K562 (cell line): ENCODE results near the gene MAP2.

Experiments used
- ARID2 ChIP-seq: fragments of 450-650 bp; IDR thresholded peaks from 2 replicates; pipeline ENCODE4 v1.6.1; 2017; ENCODE audit warnings: antibody characterized with exemption, mild to moderate bottlenecking
- ATF7 ChIP-seq: fragments of 450-650 bp; IDR thresholded peaks from 2 replicates; pipeline ENCODE4 v1.7.1; 2014; ENCODE audit warnings: mild to moderate bottlenecking, moderate library complexity
- BRCA1 ChIP-seq, 2 experiments: fragments of 450-650 bp in 1 of 2; sonication (generic) in 1 of 2; formaldehyde crosslinking in 1 of 2; IDR thresholded peaks; 2 replicates each; pipeline versions ENCODE4 v1.5.0 to v1.6.1; 2017 to 2020; ENCODE audit warnings: mild to moderate bottlenecking in 1 of 2, missing genetic modification reagents in 1 of 2
- CBX5 ChIP-seq: IDR thresholded peaks from 2 replicates; pipeline ENCODE4 v1.6.1; 2014; ENCODE audit warnings: low read depth, borderline replicate concordance
- CTCF ChIP-seq, 3 experiments: IDR thresholded peaks in 2 of 3; conservative IDR thresholded peaks in 1 of 3; 2 replicates each; pipeline ENCODE4 v1.5.1; 2011 to 2012; ENCODE audit warnings: low read length in 3 of 3, mild to moderate bottlenecking in 3 of 3, control low read depth in 2 of 3, improper control_type of control experiment in 1 of 3, inconsistent platforms in 1 of 3, low read depth in 1 of 3, mixed read lengths in 1 of 3, moderate library complexity in 1 of 3; ENCODE audit not compliant: insufficient read depth in 2 of 3
- NR3C1 ChIP-seq: sonication (generic); formaldehyde crosslinking; IDR thresholded peaks from 2 replicates; pipeline ENCODE4 v1.8.1; 2022; ENCODE audit warnings: missing genetic modification reagents
- POLR2A ChIP-seq: fragments of 450-650 bp; conservative IDR thresholded peaks from 2 replicates; pipeline ENCODE4 v1.6.1; 2016
- RBM39 ChIP-seq: fragments of 200-400 bp; formaldehyde crosslinking; optimal IDR thresholded peaks from 2 replicates; pipeline ENCODE3; 2018; ENCODE audit warnings: low read depth, low read length
- RCOR1 ChIP-seq, 2 experiments: IDR thresholded peaks; 2 replicates each; pipeline ENCODE4 v1.6.1; 2012; ENCODE audit warnings: low read depth in 2 of 2, low read length in 2 of 2, borderline replicate concordance in 1 of 2, improper control_type of control experiment in 1 of 2
- ZNF124 ChIP-seq: sonication (generic); formaldehyde crosslinking; IDR thresholded peaks from 2 replicates; pipeline ENCODE4 v1.8.1; 2022; ENCODE audit warnings: missing genetic modification reagents
- ZNF589 ChIP-seq: fragments of 200-800 bp; sonication (Bioruptor generic); IDR thresholded peaks from 2 replicates; pipeline ENCODE4 v1.6.1; 2016; ENCODE audit warnings: low read depth, missing genetic modification characterization, missing compliant biosample characterization
- ZNF609 ChIP-seq: sonication (generic); formaldehyde crosslinking; IDR thresholded peaks from 2 replicates; pipeline ENCODE4 v1.8.1; 2023; ENCODE audit warnings: missing genetic modification reagents, mild to moderate bottlenecking, borderline replicate concordance

GRCh38 chr2:209666296-209666695 is 242.4 kb downstream of the MAP2 start:
- no peak for TF ChIP-seq CBX5
- TF ChIP-seq NR3C1 (CRISPR knock-in tag) = no peak
- TF ChIP-seq POLR2A = no peak
- no peak for TF ChIP-seq ARID2
- no peak for TF ChIP-seq ZNF609 (CRISPR knock-in tag)
- no peak for TF ChIP-seq ZNF589 (CRISPR knock-in tag)
- no peak for TF ChIP-seq ZNF124
- no peak for TF ChIP-seq RCOR1 (IDR thresholded peaks at IDR 0.05; ENCODE audit: borderline replicate concordance in 1 of 2, low read depth in 2 of 2, low read length in 2 of 2)
- TF ChIP-seq RBM39 = no peak
- TF ChIP-seq BRCA1 (IDR thresholded peaks at IDR 0.05) = no peak
- TF ChIP-seq BRCA1 (CRISPR knock-in tag; IDR thresholded peaks at IDR 0.05) = no peak
- TF ChIP-seq ATF7 = no peak
- no peak for TF ChIP-seq CTCF (IDR thresholded peaks at IDR 0.05 in 2 of 3, conservative IDR thresholded peaks at IDR 0.05 in 1 of 3; ENCODE audit: insufficient read depth in 2 of 3, low read depth in 1 of 3, low read length in 3 of 3)
